HL-60/S4 (cell line): ENCODE data around the gene MRFAP1.
"Not testable (repeated sequence)": the region's sequence is repeated elsewhere in the genome, so short reads cannot be mapped to it uniquely, and the experiment has no call there.

Experiments used
- in situ Hi-C: fragments of 300-500 bp; cut with MboI; formaldehyde crosslinking; loops from 2 replicates; pipeline ENCODE4 v1.14.3; 2022; ENCODE audit warnings: low sequenced_read_pairs

MRFAP1 gene

GRCh38 chr4:6662591-6662990, 22.1 kb downstream of the MRFAP1 start:
- in situ Hi-C loops: no loop called here

GRCh38 chr4:6663596-6664393, 23.3 kb downstream of the MRFAP1 start:
- in situ Hi-C loops: no loop called here

GRCh38 chr4:6665320-6665654, 24.8 kb downstream of the MRFAP1 start:
- in situ Hi-C loops: no loop called here

- in situ Hi-C loops: no loop called here
Observed at GRCh38 chr4:6668391-6668790, 27.9 kb downstream of the MRFAP1 start.

- in situ Hi-C loops: no loop called here
Observed at GRCh38 chr4:6671648-6672047, 31.2 kb downstream of the MRFAP1 start.

GRCh38 chr4:6672131-6672530, 31.6 kb downstream of the MRFAP1 start:
- in situ Hi-C loops: no loop called here

- in situ Hi-C loops: not testable (repeated sequence)
Observed at GRCh38 chr4:6672541-6673190, 32.2 kb downstream of the MRFAP1 start.

- in situ Hi-C loops: not testable (repeated sequence)
Observed at GRCh38 chr4:6673191-6673659, 32.7 kb downstream of the MRFAP1 start.

- in situ Hi-C loops: no loop called here
Observed at GRCh38 chr4:6673660-6674499, 33.4 kb downstream of the MRFAP1 start.

GRCh38 chr4:6674500-6675149, 34.1 kb downstream of the MRFAP1 start:
- in situ Hi-C loops: no loop called here

GRCh38 chr4:6676722-6677558, 36.5 kb downstream of the MRFAP1 start:
- in situ Hi-C loops: no loop called here

GRCh38 chr4:6680372-6681034, 40.0 kb downstream of the MRFAP1 start:
- in situ Hi-C loops: no loop called here

- in situ Hi-C loops: no loop called here
Observed at GRCh38 chr4:6681191-6681590, 40.7 kb downstream of the MRFAP1 start.

GRCh38 chr4:6682862-6683590, 42.5 kb downstream of the MRFAP1 start:
- in situ Hi-C loops: no loop called here

GRCh38 chr4:6684656-6685055, 44.2 kb downstream of the MRFAP1 start:
- in situ Hi-C loops: no loop called here

GRCh38 chr4:6686104-6686787, 45.8 kb downstream of the MRFAP1 start:
- in situ Hi-C loops: no loop called here

GRCh38 chr4:6687947-6688878, 47.7 kb downstream of the MRFAP1 start:
- in situ Hi-C loops: no loop called here
